K562 (cell line): ENCODE results near the gene FSTL4. TPM values are rescaled to one million over a fixed set of nuclear protein-coding genes. Genes with fewer than 3 reads are reported as not detected.

Experiments
- ARID3B ChIP-seq: fragments of 250-450 bp; sonication (Bioruptor Pico); IDR thresholded peaks from 2 replicates; pipeline ENCODE4 v1.4.0; 2020; ENCODE audit warnings: borderline replicate concordance
- ATF3 ChIP-seq, 2 experiments: fragments of 450-650 bp in 1 of 2; sonication (generic) in 1 of 2; formaldehyde crosslinking in 1 of 2; IDR thresholded peaks in 1 of 2; conservative IDR thresholded peaks in 1 of 2; 2 replicates each; pipeline versions ENCODE4 v1.6.1 to v1.8.1; 2016 to 2023; ENCODE audit warnings: mild to moderate bottlenecking in 2 of 2, moderate library complexity in 2 of 2, inconsistent platforms in 1 of 2, missing genetic modification reagents in 1 of 2
- BCOR ChIP-seq: fragments of 450-650 bp; IDR thresholded peaks from 2 replicates; pipeline ENCODE4 v1.6.1; 2016
- BRF2 ChIP-seq: IDR thresholded peaks from 3 replicates; pipeline ENCODE4 v1.6.1; 2011; ENCODE audit warnings: borderline replicate concordance, mild to moderate bottlenecking; ENCODE audit not compliant: insufficient read length, insufficient read depth
- HNRNPLL ChIP-seq: fragments of 200-400 bp; formaldehyde crosslinking; IDR thresholded peaks from 2 replicates; pipeline ENCODE4 v1.6.1; 2017; ENCODE audit warnings: low read length, low read depth, mild to moderate bottlenecking; ENCODE audit not compliant: poor library complexity, severe bottlenecking
- KLF6 ChIP-seq: fragments of 250-450 bp; sonication (Bioruptor Pico); IDR thresholded peaks from 2 replicates; pipeline ENCODE4 v1.4.0; 2020; ENCODE audit warnings: mild to moderate bottlenecking, moderate library complexity, borderline replicate concordance
- TAF7 ChIP-seq: fragments of 450-650 bp; IDR thresholded peaks from 2 replicates; pipeline ENCODE4 v1.6.1; 2016; ENCODE audit warnings: missing genetic modification characterization, missing compliant biosample characterization
- ZNF518B ChIP-seq: fragments of 250-450 bp; sonication (Bioruptor Pico); IDR thresholded peaks from 2 replicates; pipeline ENCODE4 v1.5.0; 2021; ENCODE audit warnings: mild to moderate bottlenecking, moderate library complexity
- polyA plus RNA-seq, 8 experiments: library from polyadenylated mRNA; depleted of rRNA in 4 of 8; stranded (reverse) in 5 of 8; unstranded in 3 of 8; fragments of >200 nt; fragmentation: Nextera tagmentation in 2 of 8; fragmentation: Illumina TruSeq in 1 of 8; extraction: Ambion mirVana in 2 of 8; extraction: Trizol in 1 of 8; gene quantifications; 2 replicates each; pipeline versions ENCODE4 v1.2.1 to v1.2.3, GENCODE V29; 2011 to 2014; ENCODE audit warnings: inconsistent platforms in 1 of 8, missing spikeins in 1 of 8
- total RNA-seq, 7 experiments: library from RNA; depleted of rRNA in 6 of 7; stranded (reverse); fragments of >200 nt in 6 of 7; fragmentation: Illumina TruSeq in 2 of 7; extraction: Trizol in 2 of 7; gene quantifications; 2 replicates each; pipeline versions ENCODE4 v1.2.1 to v1.2.3, GENCODE V29; 2011 to 2021; ENCODE audit warnings: low replicate concordance in 1 of 7

Gene FSTL4
- total and polyA plus RNA-seq, 9 of the 15 experiments (the other 6 are each of a cell fraction or from before 2014, with no cell fraction given): 0.08 to 0.18 (median 0.10) TPM; not detected in 5

- TF ChIP-seq BRF2: no peak
- TF ChIP-seq TAF7: no peak
- TF ChIP-seq KLF6 (CRISPR knock-in tag): no peak
- no peak for TF ChIP-seq HNRNPLL
- no peak for TF ChIP-seq BCOR
- TF ChIP-seq ATF3 (IDR thresholded peaks at IDR 0.05): no peak
- TF ChIP-seq ATF3 (CRISPR knock-in tag; conservative IDR thresholded peaks at IDR 0.05): no peak
- no peak for TF ChIP-seq ZNF518B (CRISPR knock-in tag)
- TF ChIP-seq ARID3B: no peak
Measured at GRCh38 chr5:133509742-133510079, 102.6 kb downstream of the FSTL4 start (continued).
